Renal cortex interstitium (tissue), 11 donors: ENCODE data around the gene MDM1. TPM values are rescaled to one million over a fixed set of nuclear protein-coding genes. Genes with fewer than 3 reads are reported as not detected.
A peak's percentile ranks its signal among the peaks of the same experiment; 100 is the strongest.

Source experiments
- DNase-seq, 11 donors: peaks; one replicate each; pipeline ENCODE4 v3.0.0-alpha.2; 2013; ENCODE audit warnings: low read depth in 9 of 11, low spot score in 4 of 11; ENCODE audit errors: extremely low read depth in 1 of 11
- polyA plus RNA-seq, 3 donors: library from polyadenylated mRNA; unstranded; fragments of 120-200 nt; gene quantifications; one replicate each; pipeline ENCODE4 v1.2.1, GENCODE V29; 2013; ENCODE audit not compliant: insufficient read length in 3 of 3

The MDM1 gene
- polyA plus RNA-seq, 3 donors: 33.6 to 36.8 (median 36.1) TPM

DNA sequence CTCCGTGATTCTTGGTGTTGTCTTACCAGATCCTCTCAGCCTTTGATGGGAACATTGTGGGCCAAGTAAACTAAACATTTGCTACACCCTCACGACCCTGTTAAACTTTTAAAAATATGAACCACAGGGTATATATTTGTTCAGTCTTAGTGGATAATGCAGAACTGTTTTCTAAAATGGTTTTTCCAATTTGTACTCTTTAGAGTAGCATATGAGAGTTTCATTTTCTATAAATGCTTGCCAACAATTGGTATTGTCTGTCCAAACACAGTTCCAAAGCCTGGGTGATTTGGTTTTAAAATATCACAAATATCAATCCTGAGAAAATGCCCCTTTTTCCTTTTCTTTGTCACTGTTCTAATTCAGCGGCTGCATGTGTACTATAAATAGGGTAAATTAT is 72.0 kb downstream of the MDM1 start:
- no peak for DNase-seq

DNA sequence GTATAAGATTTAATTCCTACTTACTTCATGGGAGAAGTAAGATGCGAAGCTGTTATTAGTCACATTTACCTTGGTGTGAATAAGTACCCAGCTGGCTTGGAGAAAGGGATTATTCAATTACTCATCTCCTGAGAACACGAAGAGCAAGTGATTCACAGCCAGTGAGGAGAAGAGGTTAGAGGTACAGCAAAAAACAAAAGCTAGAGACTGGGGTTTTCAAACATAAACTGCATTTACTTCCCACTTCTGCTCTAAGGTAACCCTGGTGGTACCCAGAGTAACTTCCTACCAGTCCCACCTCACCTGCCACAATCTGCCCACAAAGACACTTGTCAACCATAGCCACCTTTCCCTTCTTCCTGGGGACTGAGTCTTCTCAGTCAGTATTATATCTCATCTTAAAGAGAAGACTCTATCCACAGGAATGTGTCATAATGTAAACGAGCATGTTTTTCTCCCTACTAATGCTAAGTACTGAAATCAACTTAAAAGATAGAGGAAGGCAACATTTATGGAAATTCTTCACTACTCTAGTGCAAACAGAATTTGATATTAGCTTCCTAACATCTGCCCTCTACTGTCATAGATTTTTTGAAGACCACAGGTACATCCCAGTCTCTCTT is 72.7 kb downstream of the MDM1 start:
- DNase-seq: no peak

DNA sequence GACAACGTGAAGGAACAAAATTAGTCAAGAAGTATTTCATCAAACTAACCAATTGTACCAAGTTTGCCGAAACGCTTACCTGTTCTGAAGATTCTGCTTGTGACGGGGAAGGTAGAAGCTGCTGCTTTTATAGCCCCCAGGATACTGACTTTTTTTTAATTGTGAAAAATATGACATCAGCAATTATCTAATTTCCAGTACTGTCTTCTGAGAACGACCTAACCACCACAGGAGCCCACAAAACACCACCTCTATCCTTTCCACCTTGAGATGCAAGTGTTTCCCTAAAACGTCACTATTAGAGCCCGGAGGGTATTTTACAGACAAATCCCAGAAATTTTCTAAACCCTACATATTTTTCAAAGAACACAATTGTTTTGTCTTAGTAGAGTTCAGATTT is 78.7 kb downstream of the MDM1 start, which contains the start of gene IL22:
IL22 (minus strand) TSS at position 101 of the 400 bp plus-strand sequence. CDS start 156 bp downstream, outside the sequence.
- no peak for DNase-seq

DNA sequence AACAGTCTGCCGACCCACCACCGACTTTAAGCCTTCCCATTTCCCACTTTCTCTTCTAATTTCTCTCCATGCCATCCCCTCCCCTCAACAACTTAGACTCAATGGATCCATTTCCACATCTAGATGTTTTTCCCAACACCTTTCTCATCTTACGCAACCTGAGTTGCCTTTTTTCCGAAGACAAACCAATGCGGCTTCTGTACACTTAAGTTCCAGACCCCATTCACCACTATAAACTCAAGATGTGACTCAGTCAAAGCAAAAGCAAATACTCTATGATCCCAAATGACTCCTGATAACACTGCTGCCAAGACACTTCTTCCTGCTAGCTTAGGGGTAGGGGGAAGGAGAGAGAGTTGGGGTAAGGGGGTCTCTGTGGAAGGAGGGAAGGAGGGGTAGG is 80.1 kb downstream of the MDM1 start:
- no peak for DNase-seq

DNA sequence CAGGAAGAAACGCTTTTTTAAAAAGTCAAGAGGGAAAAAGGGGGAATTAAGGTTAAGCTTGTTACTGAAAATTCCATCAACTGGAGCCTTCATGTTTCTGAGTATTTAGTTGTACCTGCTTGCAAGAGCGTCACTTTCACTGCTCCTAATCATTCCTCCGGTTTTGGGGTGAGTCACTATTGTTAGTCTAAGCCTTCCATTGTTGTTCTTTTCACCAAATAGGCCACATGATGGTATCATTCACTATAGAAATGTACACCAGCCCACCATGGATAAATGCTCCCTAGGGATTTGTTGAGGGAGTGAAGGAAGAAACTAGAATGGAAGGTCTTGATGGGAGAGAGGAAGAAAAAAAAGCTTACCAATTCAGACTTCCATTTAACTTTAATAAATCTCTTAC is 81.7 kb downstream of the MDM1 start:
- DNase-seq: no peak

DNA sequence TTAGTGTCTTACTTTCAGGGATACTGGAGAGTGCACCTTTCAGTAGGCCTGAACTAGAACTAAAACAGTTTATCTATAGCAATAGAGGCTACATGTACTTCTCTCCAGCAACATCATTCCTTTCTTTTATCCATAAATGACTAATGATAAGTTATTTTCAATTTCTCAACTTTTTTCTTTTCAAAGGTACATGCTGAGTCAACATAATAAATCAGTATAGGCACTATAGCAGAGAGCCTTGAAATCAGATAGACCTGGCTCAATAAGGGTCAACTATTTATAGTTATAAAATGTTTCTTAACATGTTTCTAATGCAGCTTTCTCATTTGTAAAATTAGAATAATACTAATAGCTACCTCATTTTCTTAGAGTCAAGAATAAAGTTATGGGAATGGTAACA is 84.4 kb downstream of the MDM1 start:
- DNase-seq: no peak

DNA sequence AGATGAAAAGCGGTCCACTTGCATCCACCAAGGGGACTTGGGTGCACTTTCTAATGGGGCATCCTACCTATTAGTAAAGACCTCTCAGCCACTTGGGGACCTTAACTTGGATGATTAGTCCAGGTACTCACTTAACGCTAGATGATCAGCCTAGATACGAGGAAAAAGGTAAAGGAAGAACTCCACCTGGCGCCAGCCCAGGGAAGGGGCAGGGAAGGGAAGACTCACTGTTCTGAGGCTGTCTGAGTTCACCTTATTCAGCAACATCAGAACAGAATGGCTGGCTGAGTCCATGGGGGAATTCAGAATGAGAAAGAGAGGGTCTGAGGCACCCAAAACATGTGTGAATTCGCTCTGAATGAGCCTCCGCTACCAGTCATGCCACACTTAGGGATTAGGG is 85.8 kb downstream of the MDM1 start:
- DNase-seq: no peak

DNA sequence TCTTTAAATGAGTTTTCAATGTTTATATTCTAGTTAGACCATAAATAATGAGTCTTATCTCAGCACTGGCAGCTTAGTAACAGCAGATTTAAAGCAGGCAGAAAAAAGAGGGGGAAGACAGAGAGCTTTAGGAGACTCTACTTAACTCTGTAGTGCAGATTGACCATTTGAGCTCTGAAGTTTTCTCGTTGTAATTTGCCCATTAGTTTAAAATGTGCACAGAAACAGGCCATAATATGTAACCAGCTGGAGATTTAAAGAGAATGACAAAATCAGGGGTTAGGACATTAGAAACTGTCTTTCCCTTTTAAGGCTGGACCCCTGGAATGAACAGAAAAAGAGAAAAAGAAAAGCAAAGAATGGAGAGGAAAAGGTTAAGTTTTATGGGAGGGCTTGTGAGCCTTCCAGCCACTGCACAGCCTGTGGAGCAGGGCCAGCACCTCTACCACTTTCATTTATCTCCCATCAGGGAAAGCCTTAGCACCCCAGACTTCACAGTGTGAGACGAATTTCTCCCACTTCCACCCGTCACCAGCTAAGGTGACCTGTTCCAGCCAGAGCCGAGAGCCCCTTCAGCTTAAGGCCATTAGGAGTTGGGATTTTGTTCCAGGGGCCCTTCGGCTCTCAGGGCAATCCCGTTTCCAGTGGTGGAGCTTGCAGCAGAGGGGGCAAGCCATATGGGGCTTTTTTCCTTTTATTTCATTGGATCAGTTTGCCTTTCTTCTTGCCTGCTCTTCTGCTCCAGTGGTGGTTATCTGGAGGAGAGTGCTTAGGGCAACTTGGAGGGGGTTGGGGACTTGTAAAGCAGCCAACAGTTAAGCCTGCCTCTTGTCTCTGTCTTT is 86.8 kb downstream of the MDM1 start:
- DNase-seq: peak in 7 of 11 donors; percentile 23 to 52 (median 37)

Other genes with a start within 250 kb of the MDM1 start
- not detected for gene IFNG, start 172.6 kb downstream of the MDM1 start, polyA plus RNA-seq
- gene IL26, start 106.6 kb downstream of the MDM1 start, polyA plus RNA-seq: not detected
- not detected for gene IL22, start 78.8 kb downstream of the MDM1 start, polyA plus RNA-seq